GM19455 (cell line): ENCODE measurements around the gene ZNF770.
"Not testable (repeated sequence)": the region's sequence is repeated elsewhere in the genome, so short reads cannot be mapped to it uniquely, and the experiment has no call there.

ENCODE experiments used
- ATAC-seq: cut with Tn5 transposase; IDR thresholded peaks from one replicate; pipeline ENCODE4 v1.9.1; 2021; ENCODE audit not compliant: unreplicated experiment

ZNF770 gene

DNA sequence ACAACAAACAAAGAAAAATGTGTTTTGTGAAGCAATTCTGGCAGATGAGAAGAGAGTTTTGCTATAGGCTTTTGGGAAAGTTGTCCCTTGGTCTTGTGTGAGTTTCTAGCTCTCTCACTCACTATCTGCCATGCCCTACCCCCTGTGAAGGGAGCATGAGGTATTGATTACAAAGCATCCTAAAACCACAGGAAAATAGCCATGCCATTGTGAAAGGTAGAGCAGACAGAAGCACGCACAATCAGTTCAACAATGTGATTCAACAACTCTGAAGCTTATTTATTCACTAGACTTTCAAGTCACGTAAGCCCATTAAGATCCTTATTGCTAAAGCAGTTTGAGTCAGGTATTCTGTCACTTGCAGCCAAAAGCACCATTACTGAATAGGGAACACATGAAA, 12.0 kb downstream of the ZNF770 start:
- no peak for ATAC-seq

GRCh38 chr15:34973512-34973911, 14.6 kb downstream of the ZNF770 start:
- no peak for ATAC-seq

DNA sequence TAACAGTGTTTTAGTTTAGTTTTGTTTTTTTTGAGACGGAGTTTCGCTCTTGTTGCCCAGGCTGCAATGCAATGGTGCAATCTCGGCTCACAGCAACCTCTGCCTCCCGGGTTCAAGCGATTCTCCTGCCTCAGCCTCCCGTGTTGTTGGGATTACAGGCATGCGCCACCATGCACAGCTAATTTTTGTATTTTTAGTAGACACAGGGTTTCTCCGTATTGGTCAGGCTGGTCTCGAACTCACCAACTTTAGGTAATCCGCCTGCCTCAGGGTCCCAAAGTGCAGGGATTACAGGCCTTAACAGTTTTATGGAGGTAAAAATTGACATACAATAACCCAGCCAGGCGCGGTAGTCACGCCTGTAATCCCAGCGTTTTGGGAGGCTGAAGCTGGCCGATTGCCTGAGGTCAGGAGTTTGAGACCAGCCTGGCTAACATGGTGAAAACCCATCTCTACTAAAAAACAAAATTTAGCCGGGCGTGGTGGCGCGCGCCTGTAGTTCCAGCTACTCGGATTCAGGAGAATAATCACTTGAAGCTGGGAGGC, 17.9 kb downstream of the ZNF770 start:
- peak; percentile 7 for ATAC-seq

GRCh38 chr15:34969340-34970097, 18.6 kb downstream of the ZNF770 start, which contains the start of gene AQR:
Gene AQR (minus strand): TSS chr15:34969742. CDS start chr15:34969613, 129 bp downstream.
- ATAC-seq = peak; percentile 95

DNA sequence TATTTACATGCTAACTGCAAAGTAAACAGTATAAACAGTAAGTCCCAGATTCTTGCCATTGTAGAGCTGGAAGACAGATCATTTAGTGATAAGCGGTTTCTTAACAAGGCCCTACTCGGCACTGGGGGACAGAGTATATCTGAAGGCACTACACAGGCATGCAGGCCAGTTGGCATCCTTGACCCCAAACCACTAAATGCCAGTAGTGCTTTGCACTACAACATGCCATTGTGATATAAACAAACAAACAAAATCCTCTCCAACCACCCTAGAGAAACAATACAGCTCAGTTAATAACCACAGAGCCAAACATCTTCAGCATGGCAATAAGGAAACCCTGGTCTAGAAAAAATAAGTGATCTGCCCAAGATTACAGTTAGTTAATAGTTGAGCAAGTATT, 23.8 kb downstream of the ZNF770 start:
- no peak for ATAC-seq

DNA sequence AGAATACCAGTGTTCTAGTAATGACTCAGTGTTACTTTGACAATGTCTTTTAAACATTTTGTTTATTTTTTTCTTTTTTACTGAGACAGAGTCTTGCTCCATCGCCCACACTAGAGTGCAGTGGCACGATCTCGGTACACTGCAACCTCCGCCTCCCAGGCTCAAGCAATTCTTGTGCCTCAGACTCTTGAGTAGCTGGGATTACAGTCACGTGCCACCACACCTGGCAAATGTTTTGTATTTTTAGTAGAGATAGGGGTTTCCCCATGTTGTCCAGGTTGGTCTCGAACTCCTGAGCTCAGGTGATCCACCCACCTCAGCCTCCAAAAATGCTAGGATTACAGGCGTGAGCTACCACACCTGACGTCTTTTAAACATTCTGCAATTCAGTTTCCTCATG, 34.2 kb downstream of the ZNF770 start:
- ATAC-seq = no peak

DNA sequence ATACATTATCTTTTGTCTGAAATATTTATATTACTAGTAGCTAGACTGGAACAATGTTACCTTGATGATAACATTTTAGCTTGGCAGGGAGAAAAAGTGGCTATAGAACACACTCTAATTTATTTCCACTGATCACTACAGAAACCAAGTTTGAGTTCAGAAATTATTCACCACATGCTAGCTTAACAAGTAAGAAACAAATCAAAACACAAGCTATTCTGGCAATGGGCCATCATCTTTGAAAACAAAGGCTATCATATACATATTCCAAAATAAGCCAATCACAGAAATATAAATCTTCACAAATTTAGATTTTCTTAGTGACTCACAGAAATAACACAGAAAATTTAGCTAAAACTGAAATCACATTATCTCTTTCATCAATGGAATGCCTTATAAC, 35.6 kb downstream of the ZNF770 start:
- ATAC-seq = no peak

- no peak for ATAC-seq
These were observed 36.1 kb downstream of the ZNF770 start for GRCh38 chr15:34951993-34952392.

- ATAC-seq = no peak
These were observed 43.2 kb downstream of the ZNF770 start for GRCh38 chr15:34944936-34945335.

GRCh38 chr15:34943711-34944110, 44.4 kb downstream of the ZNF770 start:
- ATAC-seq = no peak

DNA sequence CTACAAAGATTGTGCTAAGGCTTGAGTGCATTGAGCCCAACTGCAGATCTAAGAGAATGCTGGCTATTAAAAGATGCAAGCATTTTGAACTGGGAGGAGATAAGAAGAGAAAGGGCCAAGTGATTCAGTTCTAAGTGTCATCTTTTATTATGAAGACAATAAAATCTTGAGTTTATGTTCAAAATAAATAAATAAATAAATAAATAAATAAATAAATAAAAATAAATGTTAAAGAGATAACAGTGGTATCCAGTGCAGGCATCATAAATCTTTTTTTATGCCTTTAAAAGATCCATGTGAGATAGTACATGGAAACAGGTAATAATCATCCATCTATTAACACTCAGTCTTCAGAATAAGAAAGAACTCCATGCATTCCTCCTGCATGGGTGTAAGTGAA, 44.8 kb downstream of the ZNF770 start:
- not testable (repeated sequence) for ATAC-seq

- ATAC-seq = no peak
These were observed 45.7 kb downstream of the ZNF770 start for GRCh38 chr15:34942363-34942762.

DNA sequence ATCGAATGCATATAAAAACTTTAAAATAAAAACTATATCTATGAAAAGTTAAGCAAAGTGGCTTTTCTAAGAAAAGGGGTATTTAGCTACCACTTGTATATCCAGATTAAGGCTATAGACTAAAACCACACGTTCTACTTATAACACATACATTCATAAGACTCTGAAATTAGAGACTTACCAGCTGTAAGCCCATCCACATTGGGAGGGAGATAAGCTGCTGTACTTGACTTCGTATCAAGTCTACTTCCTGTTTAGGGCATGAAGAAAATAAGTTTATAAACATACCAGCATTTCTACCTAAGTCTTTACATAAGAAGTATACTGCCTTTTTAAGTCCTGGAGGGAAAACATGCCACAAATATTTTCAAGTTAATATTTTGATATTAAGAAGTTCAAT, 46.3 kb downstream of the ZNF770 start:
- ATAC-seq = no peak

GRCh38 chr15:34941185-34941698, 46.8 kb downstream of the ZNF770 start:
- ATAC-seq = no peak

GRCh38 chr15:34933432-34933975, 54.6 kb downstream of the ZNF770 start:
- ATAC-seq = no peak

DNA sequence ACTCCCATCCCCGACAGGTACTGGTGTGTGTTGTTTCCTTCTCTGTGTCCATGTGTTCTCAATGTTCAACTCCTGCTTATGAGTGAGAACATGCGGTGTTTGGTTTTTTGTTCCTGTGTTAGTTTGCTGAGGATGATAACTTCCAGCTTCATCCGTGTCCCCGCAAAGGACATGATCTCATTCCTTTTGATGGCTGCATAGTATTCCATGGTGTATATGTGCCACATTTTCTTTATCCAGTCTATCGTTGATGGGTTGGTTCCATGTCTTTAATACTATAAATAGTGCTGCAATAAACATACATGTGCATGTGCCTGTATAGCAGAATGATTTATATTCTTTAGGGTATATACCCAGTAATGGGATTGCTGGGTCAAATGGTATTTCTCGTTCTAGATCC, 59.7 kb downstream of the ZNF770 start:
- ATAC-seq = not testable (repeated sequence)
